Esophagus squamous epithelium (tissue), 4 donors: ENCODE data around the gene HELZ.

Experiments used
- CTCF ChIP-seq, 6 experiments: fragments of 450-650 bp in 4 of 6; fragments of 200-600 bp in 2 of 6; sonication (generic) in 2 of 6; IDR thresholded peaks; one replicate each; pipeline ENCODE4 v1.5.1; 2016 to 2019; ENCODE audit warnings: antibody characterized with exemption in 6 of 6, mild to moderate bottlenecking in 4 of 6, moderate library complexity in 4 of 6
- POLR2A ChIP-seq, 4 donors: fragments of 450-650 bp; IDR thresholded peaks; one replicate each; pipeline ENCODE4 v1.6.1; 2017; ENCODE audit warnings: antibody characterized with exemption in 4 of 4, mild to moderate bottlenecking in 4 of 4, moderate library complexity in 3 of 4

GRCh38 chr17:67281053-67281452 is 36.1 kb upstream of the HELZ start:
- no peak for TF ChIP-seq CTCF (IDR thresholded peaks at IDR 0.05)
- TF ChIP-seq POLR2A (IDR thresholded peaks at IDR 0.05), result no peak
